Fibroblast of mammary gland (primary cell): ENCODE measurements around the gene P4HB.

Experiments
- DNase-seq: peaks from one replicate; pipeline ENCODE4 v3.0.0-alpha.2; 2010; ENCODE audit warnings: low read depth
- H3K4me3 ChIP-seq: 2 replicates; pipeline ENCODE4 v1.5.1; 2011; ENCODE audit warnings: low read depth, mild to moderate bottlenecking, low read length, moderate library complexity; ENCODE audit not compliant: control insufficient read depth
- CTCF ChIP-seq: conservative IDR thresholded peaks from 2 replicates; pipeline ENCODE4 v1.5.1; 2011; ENCODE audit warnings: low read depth, low read length, inconsistent platforms; ENCODE audit not compliant: control insufficient read depth, insufficient read depth

P4HB gene

DNA sequence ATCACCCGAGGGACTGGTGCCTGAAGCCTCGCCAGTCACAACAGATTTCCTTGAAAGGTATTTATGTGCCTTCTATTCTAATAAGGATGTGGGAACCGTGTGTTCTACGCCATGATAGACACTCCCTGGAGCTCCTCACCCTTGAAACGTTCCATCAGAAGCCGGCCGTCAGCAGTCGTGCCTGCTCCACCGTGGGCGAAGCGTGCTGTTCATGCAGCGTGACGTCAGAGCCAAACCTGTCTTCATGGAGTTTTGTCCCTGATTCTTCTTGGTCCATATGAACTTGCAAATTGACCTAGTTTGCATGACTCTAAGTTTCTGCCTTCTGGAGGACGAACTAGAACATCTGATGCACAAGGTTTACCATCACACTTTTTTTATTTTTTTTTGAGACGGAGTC lies 21.0 kb downstream of the P4HB start:
- no peak for TF ChIP-seq CTCF
- H3K4me3 ChIP-seq, result no peak overlapping the region
- DNase-seq, result no peak

DNA sequence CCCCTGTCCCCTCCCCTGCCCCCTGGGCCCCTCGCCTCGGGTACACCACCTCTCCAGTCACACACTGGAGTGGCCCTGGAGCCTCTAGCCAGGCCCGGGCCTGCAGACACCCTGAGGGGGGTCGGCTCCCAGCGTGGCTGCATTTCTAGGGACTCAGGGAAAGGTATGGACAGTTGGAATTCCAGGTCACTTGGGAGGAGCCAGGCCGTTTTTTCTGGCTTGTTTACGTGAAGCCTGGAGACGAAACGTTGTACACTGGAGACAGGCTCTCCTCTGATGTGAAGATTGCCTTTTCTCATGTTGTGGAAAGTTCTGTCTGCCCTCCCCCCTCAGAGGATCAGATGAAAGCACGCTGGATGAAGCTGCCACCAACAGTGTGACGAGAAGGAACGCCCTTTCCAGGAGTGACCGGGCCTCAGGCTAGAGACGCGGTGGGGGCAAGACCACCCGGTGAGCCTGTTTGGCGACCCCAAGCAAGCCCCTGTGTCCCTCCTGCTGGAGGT lies 21.5 kb downstream of the P4HB start:
- no peak for DNase-seq
- no peak overlapping the region for H3K4me3 ChIP-seq
- TF ChIP-seq CTCF, result no peak

DNA sequence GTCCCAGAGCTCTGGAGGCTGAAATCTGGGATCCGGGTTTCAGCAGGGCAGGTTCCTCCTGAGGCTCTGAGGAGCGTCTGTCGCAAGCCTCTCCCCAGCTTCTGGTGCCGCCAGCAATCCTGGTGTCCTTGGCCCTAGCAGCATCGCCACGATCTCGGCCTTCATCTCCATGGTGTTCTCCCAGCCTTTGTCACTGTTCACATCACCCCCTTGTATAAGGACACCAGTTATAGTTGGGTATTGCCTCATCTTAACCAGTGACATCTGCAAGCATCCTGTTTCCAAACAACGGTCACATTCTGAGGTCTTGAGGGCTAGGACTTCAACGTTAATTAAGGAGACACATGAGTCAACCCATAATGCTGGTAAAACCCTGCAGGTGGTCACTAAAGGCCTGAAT lies 22.7 kb downstream of the P4HB start:
- H3K4me3 ChIP-seq, result no peak overlapping the region
- TF ChIP-seq CTCF, result no peak
- peak; percentile 44 for DNase-seq

GRCh38 chr17:81834831-81835267 lies 25.5 kb downstream of the P4HB start, which contains the start of gene PPP1R27:
TSS of gene PPP1R27 (minus strand) at chr17:81835050. CDS start at chr17:81834953, 97 bp downstream.
- no peak for DNase-seq
- H3K4me3 ChIP-seq, result peak within 1 kb of the TSS; percentile 68
- TF ChIP-seq CTCF, result no peak

GRCh38 chr17:81833921-81834830 lies 26.2 kb downstream of the P4HB start:
- peak overlapping the region; percentile 68 for H3K4me3 ChIP-seq
- no peak for TF ChIP-seq CTCF
- no peak for DNase-seq

DNA sequence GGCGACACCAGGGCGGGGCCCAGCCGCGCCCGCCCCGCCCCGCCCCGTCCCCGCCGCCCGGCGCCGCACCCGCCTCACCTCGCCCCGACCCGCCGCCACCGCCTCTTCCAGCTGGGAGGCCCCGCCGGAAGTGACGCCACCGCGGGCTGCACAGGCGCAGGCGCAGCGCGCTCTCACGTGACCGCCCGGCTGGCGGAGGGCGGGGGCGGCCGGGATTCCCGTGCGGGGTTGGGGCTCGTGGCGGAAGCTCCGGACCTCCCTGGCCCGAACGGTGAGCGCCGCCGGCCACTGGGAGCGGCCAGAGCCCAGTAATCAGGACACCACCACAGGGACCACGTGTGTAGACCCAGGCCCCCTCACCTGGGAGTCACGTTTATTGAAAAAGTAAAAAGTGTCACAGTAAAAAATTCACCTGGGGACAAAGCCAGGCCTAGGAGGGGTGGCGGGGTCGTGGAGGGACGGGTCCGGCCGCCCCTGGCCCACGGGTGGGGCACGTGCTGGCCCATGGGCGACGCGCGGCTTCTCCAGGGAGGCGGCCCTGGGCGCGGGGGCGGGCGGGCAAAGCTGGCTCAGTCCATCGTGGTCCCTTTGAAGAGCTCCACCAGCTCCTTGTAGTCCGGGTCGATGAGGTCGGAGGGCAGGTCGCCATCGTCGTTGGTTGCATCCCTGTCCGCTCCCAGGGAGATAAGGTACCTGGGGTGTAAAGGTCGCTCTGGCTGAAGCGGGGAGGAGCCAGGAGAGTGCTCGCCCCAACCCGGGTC lies 27.0 kb downstream of the P4HB start, which contains the start of gene MCRIP1:
TSS of gene MCRIP1 (minus strand) at position 132 of the 761 bp plus-strand sequence. CDS start 8,785 bp downstream, outside the sequence.
- no peak for TF ChIP-seq CTCF
- DNase-seq, result peak; percentile 87
- H3K4me3 ChIP-seq, result peak within 1 kb of the TSS; percentile 71
